Glutamatergic neuron (in vitro differentiated cells): ENCODE measurements around the gene NEMF. TPM values are rescaled to one million over a fixed set of nuclear protein-coding genes. Genes with fewer than 3 reads are reported as not detected.

ENCODE experiments used
- DNase-seq: peaks from one replicate; pipeline ENCODE4 v3.0.0; 2022
- H3K27ac Mint-ChIP-seq: one replicate; pipeline ENCODE4 v1.8.0; 2020; ENCODE audit warnings: mild to moderate bottlenecking, mixed read lengths, inconsistent platforms; ENCODE audit not compliant: unreplicated experiment
- H3K27me3 Mint-ChIP-seq: one replicate; pipeline ENCODE4 v1.8.0; 2020; ENCODE audit warnings: mild to moderate bottlenecking, moderate library complexity, mixed read lengths, inconsistent platforms; ENCODE audit not compliant: unreplicated experiment
- H3K36me3 Mint-ChIP-seq: one replicate; pipeline ENCODE4 v1.8.0; 2020; ENCODE audit warnings: mild to moderate bottlenecking, mixed read lengths, inconsistent platforms; ENCODE audit not compliant: unreplicated experiment
- H3K4me1 Mint-ChIP-seq: one replicate; pipeline ENCODE4 v1.8.0; 2020; ENCODE audit warnings: mild to moderate bottlenecking, low read depth, mixed read lengths, inconsistent platforms; ENCODE audit not compliant: unreplicated experiment
- H3K4me3 Mint-ChIP-seq: one replicate; pipeline ENCODE4 v1.8.0; 2020; ENCODE audit warnings: mild to moderate bottlenecking, mixed read lengths, inconsistent platforms; ENCODE audit not compliant: unreplicated experiment
- H3K9me3 Mint-ChIP-seq: one replicate; pipeline ENCODE4 v1.8.0; 2020; ENCODE audit warnings: mild to moderate bottlenecking, moderate library complexity, mixed read lengths, inconsistent platforms; ENCODE audit not compliant: unreplicated experiment
- CTCF ChIP-seq: fragments of 200-600 bp; sonication (generic); IDR thresholded peaks from one replicate; pipeline ENCODE4 v1.5.0; 2021; ENCODE audit not compliant: partially characterized antibody, unreplicated experiment
- total RNA-seq: library from RNA; stranded (reverse); fragmentation: NEBNext Ultra II Directional; extraction: Animal tissue kit (Norgen Biotek cat#: 25700); gene quantifications from one replicate; pipeline ENCODE4 v1.2.1, GENCODE V29; 2021; ENCODE audit not compliant: unreplicated experiment

Gene NEMF
- total RNA-seq, 1 donor from 2014 or later = 78.8 TPM

GRCh38 chr14:49861699-49862088, 9.1 kb upstream of the NEMF start:
- no peak overlapping the region for H3K27ac Mint-ChIP-seq
- no peak for TF ChIP-seq CTCF
- H3K4me3 Mint-ChIP-seq = no peak overlapping the region
- DNase-seq = peak; percentile 31
- H3K9me3 Mint-ChIP-seq = peaks cover 17% of the 10 kb centered on the region
- peaks cover 17% of the 10 kb centered on the region for H3K27me3 Mint-ChIP-seq
- peaks cover 1% of the 10 kb centered on the region for H3K4me1 Mint-ChIP-seq
- no peaks in the 10 kb centered on the region for H3K36me3 Mint-ChIP-seq

GRCh38 chr14:49860988-49861698, 8.6 kb upstream of the NEMF start:
- Mint-ChIP-seq H3K27ac (no peak overlapping the region), H3K4me1 (peaks cover 1% of the 10 kb centered on the region), H3K27me3 (peaks cover 17% of the 10 kb centered on the region), H3K36me3 (no peaks in the 10 kb centered on the region), H3K9me3 (peaks cover 17% of the 10 kb centered on the region), H3K4me3 (no peak overlapping the region)
- no peak for TF ChIP-seq CTCF
- DNase-seq = no peak

GRCh38 chr14:49858383-49858782, 5.8 kb upstream of the NEMF start:
- no peak overlapping the region for H3K27ac Mint-ChIP-seq
- H3K27me3 Mint-ChIP-seq = peaks cover 17% of the 10 kb centered on the region
- no peaks in the 10 kb centered on the region for H3K36me3 Mint-ChIP-seq
- peaks cover 1% of the 10 kb centered on the region for H3K4me1 Mint-ChIP-seq
- no peak for TF ChIP-seq CTCF
- no peak for DNase-seq
- H3K4me3 Mint-ChIP-seq = no peak overlapping the region
- H3K9me3 Mint-ChIP-seq = peaks cover 17% of the 10 kb centered on the region

DNA sequence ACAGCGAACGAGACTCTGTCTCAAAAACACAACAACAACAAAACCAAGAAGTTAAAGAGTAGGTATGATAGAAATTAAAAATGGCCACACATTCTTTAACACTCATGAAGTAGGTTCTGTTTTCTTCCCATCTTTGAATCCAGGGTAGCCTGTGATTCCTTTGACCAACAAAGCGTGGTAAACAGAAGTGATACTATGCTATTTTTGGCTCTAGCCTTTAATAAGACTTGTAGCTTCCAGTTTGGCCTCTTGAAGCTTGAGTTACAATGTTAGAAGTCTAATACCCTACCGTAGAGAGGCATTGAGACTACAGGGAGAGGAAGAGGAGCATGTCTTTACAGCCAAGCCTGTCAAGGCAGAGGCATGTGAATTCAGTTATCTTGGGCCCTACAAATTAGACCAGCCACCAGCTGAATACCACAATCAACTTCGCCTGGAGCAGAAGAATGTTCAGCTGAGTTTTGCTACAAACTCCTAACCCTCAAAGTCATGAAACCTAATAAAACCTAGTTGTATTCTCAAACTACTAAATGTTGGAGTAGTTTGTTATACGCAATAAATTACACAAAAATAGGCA, 4.9 kb upstream of the NEMF start:
- no peaks in the 10 kb centered on the region for H3K36me3 Mint-ChIP-seq
- TF ChIP-seq CTCF = no peak
- H3K4me3 Mint-ChIP-seq = no peak overlapping the region
- DNase-seq = no peak
- H3K27ac Mint-ChIP-seq = no peak overlapping the region
- peaks cover 13% of the 10 kb centered on the region for H3K27me3 Mint-ChIP-seq
- no peaks in the 10 kb centered on the region for H3K4me1 Mint-ChIP-seq
- H3K9me3 Mint-ChIP-seq = peaks cover 15% of the 10 kb centered on the region
